SK-N-SH (cell line): ENCODE measurements around the gene SLC35A1. TPM values are rescaled to one million over a fixed set of nuclear protein-coding genes. Genes with fewer than 3 reads are reported as not detected.

ENCODE experiments used
- CTCF ChIA-PET: fragments of 300-600, 350-600 bp; formaldehyde crosslinking; extraction: SDS; loops from one replicate; lab custom pipeline; 2021; lab: Yijun Ruan, JAX
- POLR2A ChIA-PET: fragments of 350-600 bp; sonication (Branson Sonifier 250); formaldehyde crosslinking; extraction: SDS; loops from one replicate; lab custom pipeline; 2020; ENCODE audit warnings: antibody characterized with exemption, inconsistent platforms; lab: Yijun Ruan, JAX
- DNase-seq: peaks from one replicate; pipeline ENCODE4 v3.0.0; 2012
- H2AFZ ChIP-seq: fragments of 200-600 bp; sonication (generic); 2 replicates; pipeline ENCODE4 v1.8.1; 2016; ENCODE audit warnings: antibody characterized with exemption, mild to moderate bottlenecking, low read depth
- H3F3A ChIP-seq: fragments of 200-600 bp; sonication (generic); replicated peaks from 2 replicates; pipeline ENCODE3; 2016; ENCODE audit warnings: antibody characterized with exemption, mild to moderate bottlenecking; ENCODE audit not compliant: insufficient read depth
- H3K27ac ChIP-seq, 2 experiments: fragments of 200-500 bp in 1 of 2; fragments of 200-600 bp in 1 of 2; sonication (Bioruptor generic) in 1 of 2; sonication (generic), shearing (Covaris generic) in 1 of 2; 2 replicates each; pipeline versions ENCODE4 v1.5.1 to v1.6.1; 2014 to 2016; ENCODE audit warnings: low read depth in 2 of 2, inconsistent platforms in 1 of 2, low read length in 1 of 2, mild to moderate bottlenecking in 1 of 2, mixed read lengths in 1 of 2
- H3K27me3 ChIP-seq: fragments of 200-600 bp; sonication (generic), shearing (Covaris generic); 2 replicates; pipeline ENCODE4 v1.6.1; 2016; ENCODE audit warnings: mixed run types; ENCODE audit not compliant: insufficient read depth
- H3K36me3 ChIP-seq, 2 experiments: fragments of 200-500 bp in 1 of 2; fragments of 200-600 bp in 1 of 2; sonication (Bioruptor generic) in 1 of 2; sonication (generic) in 1 of 2; replicated peaks in 1 of 2; 2 replicates each; pipeline versions ENCODE3 to v1.5.1; 2014 to 2016; ENCODE audit warnings: low read length in 1 of 2, mild to moderate bottlenecking in 1 of 2; ENCODE audit not compliant: insufficient read depth in 2 of 2, control insufficient read depth in 1 of 2
- H3K4me1 ChIP-seq, 2 experiments: fragments of 200-500 bp in 1 of 2; fragments of 200-600 bp in 1 of 2; sonication (Bioruptor generic) in 1 of 2; sonication (generic), shearing (Covaris generic) in 1 of 2; 2 replicates each; pipeline versions ENCODE4 v1.5.1 to v1.6.1; 2014 to 2016; ENCODE audit warnings: low read depth in 1 of 2, low read length in 1 of 2, mixed run types in 1 of 2; ENCODE audit not compliant: insufficient read depth in 2 of 2, control insufficient read depth in 1 of 2
- H3K4me2 ChIP-seq: fragments of 200-600 bp; sonication (generic), shearing (Covaris generic); 2 replicates; pipeline ENCODE4 v1.6.1; 2017; ENCODE audit warnings: mixed run types
- H3K4me3 ChIP-seq, 2 experiments: fragments of 200-500 bp in 1 of 2; fragments of 200-600 bp in 1 of 2; sonication (Bioruptor generic) in 1 of 2; sonication (generic), shearing (Covaris generic) in 1 of 2; 2 replicates each; pipeline versions ENCODE4 v1.5.1 to v1.8.1; 2014 to 2016; ENCODE audit warnings: low read depth in 2 of 2, inconsistent platforms in 1 of 2, low read length in 1 of 2, mild to moderate bottlenecking in 1 of 2, mixed read lengths in 1 of 2, moderate library complexity in 1 of 2
- H3K79me2 ChIP-seq: fragments of 200-600 bp; sonication (generic); 2 replicates; pipeline ENCODE4 v1.8.1; 2017; ENCODE audit warnings: mild to moderate bottlenecking; ENCODE audit not compliant: insufficient read depth
- H3K9ac ChIP-seq: fragments of 200-600 bp; sonication (generic); 2 replicates; pipeline ENCODE4 v1.6.1; 2017; ENCODE audit warnings: mixed run types
- H3K9me2 ChIP-seq: fragments of 200-600 bp; sonication (generic); 2 replicates; pipeline ENCODE4 v1.6.1; 2017; ENCODE audit warnings: mixed run types
- H3K9me3 ChIP-seq: fragments of 200-600 bp; sonication (generic); 2 replicates; pipeline ENCODE4 v1.6.1; 2017; ENCODE audit warnings: mixed run types, mild to moderate bottlenecking, moderate library complexity
- H4K20me1 ChIP-seq: fragments of 200-600 bp; sonication (generic); 2 replicates; pipeline ENCODE4 v1.6.1; 2017; ENCODE audit warnings: mild to moderate bottlenecking, mixed run types; ENCODE audit not compliant: insufficient read depth
- ELF1 ChIP-seq: IDR thresholded peaks from 2 replicates; pipeline ENCODE4 v1.4.0; 2012
- EZH2phosphoT487 ChIP-seq: fragments of 200-600 bp; sonication (generic); IDR thresholded peaks from 2 replicates; pipeline ENCODE4 v1.6.1; 2017; ENCODE audit warnings: low read depth, mixed run types, mild to moderate bottlenecking, antibody characterized with exemption, moderate library complexity, borderline replicate concordance
- FOXM1 ChIP-seq: IDR thresholded peaks from 2 replicates; pipeline ENCODE4 v1.4.0; 2012; ENCODE audit warnings: low read depth, mild to moderate bottlenecking
- GABPA ChIP-seq: IDR thresholded peaks from 2 replicates; pipeline ENCODE4 v1.4.0; 2012; ENCODE audit warnings: low read depth, mild to moderate bottlenecking
- JUND ChIP-seq: IDR thresholded peaks from 2 replicates; pipeline ENCODE4 v1.4.0; 2012
- MXI1 ChIP-seq: IDR thresholded peaks from 2 replicates; pipeline ENCODE4 v1.6.1; 2012; ENCODE audit warnings: mild to moderate bottlenecking, low read depth, low read length, improper control_type of control experiment
- NFIC ChIP-seq: IDR thresholded peaks from 2 replicates; pipeline ENCODE4 v1.4.0; 2012; ENCODE audit warnings: borderline replicate concordance
- NRF1 ChIP-seq: IDR thresholded peaks from 2 replicates; pipeline ENCODE4 v1.6.1; 2012; ENCODE audit warnings: low read depth, mild to moderate bottlenecking, low read length
- RCOR1 ChIP-seq: fragments of 150-350 bp; IDR thresholded peaks from 2 replicates; pipeline ENCODE4 v1.6.1; 2017; ENCODE audit warnings: antibody characterized with exemption, low read length
- SMC3 ChIP-seq: IDR thresholded peaks from 2 replicates; pipeline ENCODE4 v1.6.1; 2012; ENCODE audit warnings: low read depth, low read length, improper control_type of control experiment
- YY1 ChIP-seq: IDR thresholded peaks from 2 replicates; pipeline ENCODE4 v1.4.0; 2012; ENCODE audit warnings: low read depth, mild to moderate bottlenecking
- whole genome bisulfite sequencing: methylation state at CpG from one replicate; pipeline ENCODE4 v1.1.6; 2017; ENCODE audit warnings: low lambda C conversion rate; 5-methylcytosine and 5-hydroxymethylcytosine counted together
- polyA plus RNA-seq, 3 experiments: library from polyadenylated mRNA; depleted of rRNA; stranded (reverse); fragments of >200 nt; gene quantifications; 2 replicates each; pipeline ENCODE4 v1.2.3, GENCODE V29; 2012
- TF ChIP-seq, protein P1 (sequence below): IDR thresholded peaks from 2 replicates; pipeline ENCODE4 v1.4.0; 2012; ENCODE audit warnings: low read depth, borderline replicate concordance

Gene SLC35A1
- polyA plus RNA-seq, 1 of the 3 experiments (the other 2 are of a cell fraction): 9.2 TPM

DNA sequence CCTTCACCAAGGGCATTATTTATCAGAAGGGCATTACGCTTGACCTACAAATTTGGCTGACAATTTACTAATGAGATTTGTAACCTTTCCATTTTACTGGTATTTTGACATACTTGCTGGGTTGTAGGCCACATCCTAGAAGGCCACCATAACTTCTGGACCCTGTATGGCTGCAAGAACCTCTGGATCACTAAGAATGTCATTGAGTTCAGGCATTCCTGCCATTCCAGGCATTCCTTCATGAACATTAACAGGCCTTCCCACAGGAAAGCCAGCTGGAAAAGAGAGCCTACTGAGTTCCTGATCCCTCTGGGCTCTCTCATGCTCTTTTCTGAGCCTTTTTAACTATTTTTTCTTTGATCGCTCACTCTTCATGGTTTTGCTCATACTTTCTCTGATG is 28.4 kb upstream of the SLC35A1 start:
- H3K9ac ChIP-seq: no peak overlapping the region
- TF ChIP-seq EZH2phosphoT487 (no peak), YY1 (no peak), NFIC (no peak), NRF1 (no peak), SMC3 (no peak), GABPA (no peak), FOXM1 (no peak), ELF1 (no peak), JUND (no peak)
- TF ChIP-seq, protein P1, sequence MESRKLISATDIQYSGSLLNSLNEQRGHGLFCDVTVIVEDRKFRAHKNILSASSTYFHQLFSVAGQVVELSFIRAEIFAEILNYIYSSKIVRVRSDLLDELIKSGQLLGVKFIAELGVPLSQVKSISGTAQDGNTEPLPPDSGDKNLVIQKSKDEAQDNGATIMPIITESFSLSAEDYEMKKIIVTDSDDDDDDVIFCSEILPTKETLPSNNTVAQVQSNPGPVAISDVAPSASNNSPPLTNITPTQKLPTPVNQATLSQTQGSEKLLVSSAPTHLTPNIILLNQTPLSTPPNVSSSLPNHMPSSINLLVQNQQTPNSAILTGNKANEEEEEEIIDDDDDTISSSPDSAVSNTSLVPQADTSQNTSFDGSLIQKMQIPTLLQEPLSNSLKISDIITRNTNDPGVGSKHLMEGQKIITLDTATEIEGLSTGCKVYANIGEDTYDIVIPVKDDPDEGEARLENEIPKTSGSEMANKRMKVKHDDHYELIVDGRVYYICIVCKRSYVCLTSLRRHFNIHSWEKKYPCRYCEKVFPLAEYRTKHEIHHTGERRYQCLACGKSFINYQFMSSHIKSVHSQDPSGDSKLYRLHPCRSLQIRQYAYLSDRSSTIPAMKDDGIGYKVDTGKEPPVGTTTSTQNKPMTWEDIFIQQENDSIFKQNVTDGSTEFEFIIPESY: no peak
- TF ChIP-seq, all 33 proteins: peak for 0
- Histone ChIP-seq H4K20me1 (no peaks in the 10 kb centered on the region), H3F3A (no peaks in the 10 kb centered on the region), H3K4me1 (no peaks in the 10 kb centered on the region), H3K4me3 (no peak overlapping the region), H3K36me3 (no peaks in the 10 kb centered on the region), H3K9me3 (no peaks in the 10 kb centered on the region), H3K9me2 (no peaks in the 10 kb centered on the region), H3K27me3 (no peaks in the 10 kb centered on the region), H3K27ac (no peak overlapping the region), H3K4me2 (no peak overlapping the region), H3K79me2 (no peaks in the 10 kb centered on the region), H2AFZ (no peak overlapping the region)
- WGBS: 91% methylated on average over 2 of the region's 2 CpGs
- ChIA-PET POLR2A (no interaction called here), CTCF (no interaction called here)
- no peak for DNase-seq

DNA sequence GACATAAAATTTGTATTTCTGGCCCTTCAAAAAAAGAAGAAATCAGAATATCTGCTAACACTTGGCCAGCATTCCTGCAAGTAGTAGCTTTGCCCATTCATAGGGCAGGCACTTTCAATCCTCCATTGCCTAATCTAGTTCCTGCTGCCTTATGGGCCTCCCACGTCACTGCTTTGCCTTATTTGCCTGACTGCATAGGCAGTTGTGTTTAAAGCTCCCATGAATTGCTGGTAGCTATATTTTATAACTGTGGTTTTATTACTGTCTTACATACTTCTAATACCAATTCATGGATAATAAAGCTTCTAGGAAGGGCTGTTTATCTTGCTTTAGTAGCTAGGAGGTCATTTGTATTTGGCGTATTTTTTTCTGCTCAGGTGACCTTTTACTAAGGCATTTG is 7.7 kb upstream of the SLC35A1 start:
- H3K4me3 ChIP-seq: no peak overlapping the region
- H2AFZ ChIP-seq: no peak overlapping the region
- TF ChIP-seq FOXM1 (no peak), ELF1 (no peak), NRF1 (no peak), MXI1 (no peak), RCOR1 (no peak)
- H3K27me3 ChIP-seq: no peaks in the 10 kb centered on the region
- no peak for DNase-seq
- H3K9me3 ChIP-seq: no peaks in the 10 kb centered on the region
- H3K4me2 ChIP-seq: no peak overlapping the region
- H3K79me2 ChIP-seq: no peaks in the 10 kb centered on the region
- no peaks in the 10 kb centered on the region for H4K20me1 ChIP-seq
- H3K4me1 ChIP-seq: no peaks in the 10 kb centered on the region
- CTCF ChIA-PET: interaction anchor here (0.6 kb wide), 1 partner anchor 72 kb away, joined by 3 read pairs; no protein-coding TSS in a partner anchor
- no peaks in the 10 kb centered on the region for H3F3A ChIP-seq
- POLR2A ChIA-PET: no interaction called here
- H3K9me2 ChIP-seq: no peaks in the 10 kb centered on the region
- H3K9ac ChIP-seq: no peak overlapping the region
- H3K27ac ChIP-seq: no peak overlapping the region
- 80% methylated on average over 2 of the region's 2 CpGs for WGBS
- H3K36me3 ChIP-seq: no peaks in the 10 kb centered on the region
